Spinal cord (tissue), 10 donors: ENCODE results near the gene MYLIP. TPM values are rescaled to one million over a fixed set of nuclear protein-coding genes. Genes with fewer than 3 reads are reported as not detected.

Source experiments
- DNase-seq, 6 donors: peaks; one replicate each; pipeline versions ENCODE4 v3.0.0 to v3.0.0-alpha.2; 2013 to 2015; ENCODE audit warnings: low spot score in 6 of 6, low read depth in 4 of 6
- H3K27ac ChIP-seq: one replicate; pipeline ENCODE4 v1.5.1; 2013; ENCODE audit warnings: low read depth, low read length, control low read depth
- H3K27me3 ChIP-seq: one replicate; pipeline ENCODE4 v1.6.1; 2013; ENCODE audit warnings: low read length; ENCODE audit not compliant: control insufficient read depth, insufficient read depth
- H3K36me3 ChIP-seq: one replicate; pipeline ENCODE4 v1.6.1; 2013; ENCODE audit warnings: low read length; ENCODE audit not compliant: control insufficient read depth, insufficient read depth
- H3K4me1 ChIP-seq: one replicate; pipeline ENCODE4 v1.6.1; 2013; ENCODE audit warnings: low read length; ENCODE audit not compliant: control insufficient read depth, insufficient read depth
- H3K4me3 ChIP-seq: one replicate; pipeline ENCODE4 v1.5.1; 2013; ENCODE audit warnings: low read depth, low read length, control low read depth
- H3K9me3 ChIP-seq: one replicate; pipeline ENCODE4 v1.6.1; 2013; ENCODE audit warnings: low read length; ENCODE audit not compliant: control insufficient read depth, insufficient read depth
- WGBS: methylation state at CpG from one replicate; pipeline ENCODE4 v1.1.5; 2013; ENCODE audit warnings: missing lambda C conversion rate; ENCODE audit not compliant: insufficient coverage; 5-methylcytosine and 5-hydroxymethylcytosine counted together
- long read RNA-seq, 4 donors: transcript quantifications; one replicate each; lab custom pipeline, GENCODE V29; 2026
- polyA plus RNA-seq, 2 donors: library from polyadenylated mRNA; unstranded; fragments of 120-200 nt; gene quantifications; one replicate each; pipeline ENCODE4 v1.2.1, GENCODE V29; 2013; ENCODE audit not compliant: insufficient read length in 2 of 2
- total RNA-seq, 2 donors: library from RNA; depleted of rRNA in 1 of 2; stranded (reverse); fragments of 120-200 nt in 1 of 2; fragments of >200 nt in 1 of 2; gene quantifications; one replicate each; pipeline versions ENCODE4 v1.2.3 to v1.2.4, GENCODE V29; 2013 to 2014
- donor health status: healthy.

MYLIP gene
- total RNA-seq: 10 to 100 TPM; 20.1 to 24.1 TPM
- polyA plus RNA-seq: 10 to 100 TPM; 16.7 to 17.5 TPM
- long read RNA-seq, donor 1, transcript MYLIP-202 (7 exons, 1,666 nt): major isoform, 5 of 5 reads
- long read RNA-seq, donor 1, partial matches to known transcripts: 0 of 5 reads
- long read RNA-seq, donor 1, other reads (novel, unspliced or antisense): 0 of 5 reads
- long read RNA-seq, donor 2, partial matches to known transcripts: 0 of 2 reads
- long read RNA-seq, donor 2, other reads (novel, unspliced or antisense): 0 of 2 reads
- long read RNA-seq, donor 3: 0 reads
- long read RNA-seq, donor 4, transcript MYLIP-202 (7 exons, 1,666 nt): major isoform, 10 of 10 reads
- long read RNA-seq, donor 4, partial matches to known transcripts: 0 of 10 reads
- long read RNA-seq, donor 4, other reads (novel, unspliced or antisense): 0 of 10 reads

- WGBS: 0% methylated on average over 94 of the region's 95 CpGs
- peaks cover 3% of the 10 kb centered on the region for H3K27me3 ChIP-seq
- H3K27ac ChIP-seq: peak within 1 kb of the TSS; percentile 74
- H3K4me1 ChIP-seq: peaks cover 7% of the 10 kb centered on the region
- no peaks in the 10 kb centered on the region for H3K36me3 ChIP-seq
- H3K9me3 ChIP-seq: no peaks in the 10 kb centered on the region
- H3K4me3 ChIP-seq: peak within 1 kb of the TSS; percentile 93
- DNase-seq: peak; percentile 80 to 99 (median 94)
Observed at GRCh38 chr6:16128759-16129622, at the start of gene MYLIP. Gene MYLIP (plus strand): TSS chr6:16129086. CDS start chr6:16129323, 237 bp downstream.

GRCh38 chr6:16079354-16079753, 49.5 kb upstream of the MYLIP start:
- H3K4me1 ChIP-seq: no peaks in the 10 kb centered on the region
- H3K4me3 ChIP-seq: no peak overlapping the region
- DNase-seq: no peak
- H3K27me3 ChIP-seq: no peaks in the 10 kb centered on the region
- H3K27ac ChIP-seq: no peak overlapping the region
- WGBS: no CpG with 5 or more reads among the region's 1 CpG
- no peaks in the 10 kb centered on the region for H3K36me3 ChIP-seq
- H3K9me3 ChIP-seq: no peaks in the 10 kb centered on the region

DNA sequence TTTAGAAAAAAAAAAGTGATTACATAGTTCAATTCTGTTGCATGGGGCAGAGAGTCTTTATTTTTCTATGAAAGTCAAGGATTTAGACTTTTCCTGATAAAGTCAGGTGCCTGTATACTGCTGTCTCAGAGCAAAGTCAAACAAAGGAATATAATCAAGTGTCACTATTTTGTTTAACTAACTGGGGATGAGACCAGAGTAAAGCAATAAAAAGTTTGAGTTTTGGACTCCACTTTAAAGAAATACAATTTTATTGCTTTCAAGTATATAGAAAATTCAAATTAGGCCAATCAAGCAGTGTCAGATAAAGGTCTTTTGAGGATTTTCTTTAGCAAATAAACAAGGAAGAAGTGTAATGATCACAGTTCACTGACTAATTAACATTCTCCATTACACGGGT, 48.7 kb upstream of the MYLIP start:
- Histone ChIP-seq H3K27ac (no peak overlapping the region), H3K4me1 (no peaks in the 10 kb centered on the region), H3K4me3 (no peak overlapping the region), H3K36me3 (no peaks in the 10 kb centered on the region), H3K27me3 (no peaks in the 10 kb centered on the region), H3K9me3 (no peaks in the 10 kb centered on the region)
- DNase-seq: no peak
- 38% methylated on average over 1 of the region's 1 CpG for WGBS

- Histone ChIP-seq H3K36me3 (no peaks in the 10 kb centered on the region), H3K4me1 (no peaks in the 10 kb centered on the region), H3K27me3 (no peaks in the 10 kb centered on the region), H3K27ac (no peak overlapping the region), H3K4me3 (no peak overlapping the region), H3K9me3 (no peaks in the 10 kb centered on the region)
- no peak for DNase-seq
- WGBS: 95% methylated on average over 3 of the region's 4 CpGs
Observed at GRCh38 chr6:16081326-16081725, 47.6 kb upstream of the MYLIP start.

DNA sequence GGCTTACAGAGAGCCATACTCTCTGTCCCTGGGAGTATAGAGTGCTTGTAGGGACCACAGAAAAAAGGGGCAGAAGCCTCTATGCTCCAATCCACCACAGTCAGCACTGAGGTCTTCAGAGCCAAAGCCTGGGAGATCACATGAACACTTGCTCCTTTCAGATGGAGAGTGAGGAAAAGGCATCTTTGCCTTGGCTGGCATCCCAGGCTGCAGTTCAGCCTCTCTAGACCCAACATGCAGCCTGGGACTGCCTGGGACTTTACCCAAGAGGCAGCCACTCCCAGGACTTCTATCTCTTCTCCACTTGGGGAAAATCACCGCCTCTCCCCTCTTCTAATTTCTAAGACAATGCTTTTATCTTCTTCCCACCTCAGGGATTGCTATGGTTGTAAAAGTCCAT, 46.5 kb upstream of the MYLIP start:
- Histone ChIP-seq H3K27ac (no peak overlapping the region), H3K27me3 (no peaks in the 10 kb centered on the region), H3K4me1 (no peaks in the 10 kb centered on the region), H3K4me3 (no peak overlapping the region), H3K36me3 (no peaks in the 10 kb centered on the region), H3K9me3 (no peaks in the 10 kb centered on the region)
- no CpG with 5 or more reads among the region's 1 CpG for WGBS
- no peak for DNase-seq

DNA sequence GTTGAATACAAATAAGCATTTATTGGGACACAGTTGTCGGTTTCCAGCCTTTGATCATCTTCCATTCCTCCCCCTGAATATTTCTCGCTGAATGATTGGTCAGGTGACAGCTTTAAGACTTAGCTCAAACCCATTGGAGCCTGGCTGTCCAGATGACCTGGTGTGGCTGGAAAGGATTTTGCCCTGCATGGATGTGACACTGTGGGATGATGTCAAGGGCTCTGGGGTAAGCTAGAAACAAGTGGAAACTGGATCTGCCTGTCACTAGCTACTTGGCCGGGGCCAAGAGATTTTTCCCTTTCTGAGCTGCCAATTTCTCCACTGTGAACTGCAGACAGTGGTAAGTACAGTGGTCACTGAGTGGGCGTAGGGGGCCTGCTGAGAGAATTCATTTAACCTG, 41.9 kb upstream of the MYLIP start:
- DNase-seq: no peak
- H3K9me3 ChIP-seq: no peaks in the 10 kb centered on the region
- WGBS: 100% methylated on average over 1 of the region's 4 CpGs
- no peaks in the 10 kb centered on the region for H3K27me3 ChIP-seq
- H3K4me1 ChIP-seq: no peaks in the 10 kb centered on the region
- H3K27ac ChIP-seq: no peak overlapping the region
- no peaks in the 10 kb centered on the region for H3K36me3 ChIP-seq
- no peak overlapping the region for H3K4me3 ChIP-seq

GRCh38 chr6:16087386-16087785, 41.5 kb upstream of the MYLIP start:
- H3K4me3 ChIP-seq: no peak overlapping the region
- no peaks in the 10 kb centered on the region for H3K9me3 ChIP-seq
- no peaks in the 10 kb centered on the region for H3K36me3 ChIP-seq
- no peak for DNase-seq
- 100% methylated on average over 2 of the region's 3 CpGs for WGBS
- H3K4me1 ChIP-seq: no peaks in the 10 kb centered on the region
- no peaks in the 10 kb centered on the region for H3K27me3 ChIP-seq
- H3K27ac ChIP-seq: no peak overlapping the region

- no peaks in the 10 kb centered on the region for H3K9me3 ChIP-seq
- H3K4me1 ChIP-seq: no peaks in the 10 kb centered on the region
- H3K4me3 ChIP-seq: no peak overlapping the region
- H3K27me3 ChIP-seq: no peaks in the 10 kb centered on the region
- no peak overlapping the region for H3K27ac ChIP-seq
- no peak for DNase-seq
- H3K36me3 ChIP-seq: no peaks in the 10 kb centered on the region
- 100% methylated on average over 1 of the region's 3 CpGs for WGBS
Observed at GRCh38 chr6:16088409-16088808, 40.5 kb upstream of the MYLIP start.

DNA sequence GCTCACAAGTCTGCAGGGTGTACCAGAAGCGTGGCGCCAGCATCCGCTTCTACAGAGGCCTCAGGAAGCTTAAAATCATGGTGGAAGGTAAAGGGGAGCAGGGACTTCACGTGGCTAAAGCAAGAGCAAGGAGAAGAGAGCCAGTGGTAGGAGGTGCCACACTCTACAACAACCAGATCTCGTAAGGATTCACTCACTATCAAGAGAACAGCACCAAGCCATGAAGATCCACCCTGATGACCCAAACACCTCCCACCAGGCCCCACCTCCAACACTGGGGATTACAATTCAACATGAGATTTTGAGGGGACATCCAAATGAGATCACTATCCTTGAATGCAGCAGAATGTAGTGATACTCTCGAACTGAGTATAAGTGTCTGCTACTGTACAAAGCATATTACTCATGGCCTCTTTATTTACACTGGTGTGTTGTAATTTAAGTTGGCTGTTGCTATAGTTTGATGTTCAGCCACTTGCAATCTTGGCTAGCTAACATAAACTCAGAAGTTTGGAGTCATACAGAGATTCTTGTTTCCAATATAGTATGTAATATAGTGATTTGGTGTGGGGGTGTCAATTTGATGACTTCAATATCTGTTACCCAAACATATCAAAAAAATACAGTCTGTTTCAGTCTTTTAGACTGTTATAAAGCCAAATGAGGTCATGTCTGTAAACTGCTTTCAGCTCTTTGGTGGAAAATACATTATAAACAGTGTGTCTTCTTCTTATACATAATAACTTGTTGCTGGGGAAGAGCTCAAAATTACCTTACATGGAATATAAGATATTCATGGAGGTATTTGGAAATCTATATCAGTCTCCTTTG, 39.4 kb upstream of the MYLIP start:
- H3K4me1 ChIP-seq: no peaks in the 10 kb centered on the region
- no peak overlapping the region for H3K27ac ChIP-seq
- DNase-seq: no peak
- 67% methylated on average over 3 of the region's 6 CpGs for WGBS
- no peaks in the 10 kb centered on the region for H3K27me3 ChIP-seq
- H3K4me3 ChIP-seq: no peak overlapping the region
- no peaks in the 10 kb centered on the region for H3K36me3 ChIP-seq
- no peaks in the 10 kb centered on the region for H3K9me3 ChIP-seq
